ENCODE results near the gene MMP12.
A peak's percentile ranks its signal among the peaks of the same experiment; 100 is the strongest.
"Not testable (repeated sequence)": the region's sequence is repeated elsewhere in the genome, so short reads cannot be mapped to it uniquely, and the experiment has no call there.

Gene MMP12

DNA sequence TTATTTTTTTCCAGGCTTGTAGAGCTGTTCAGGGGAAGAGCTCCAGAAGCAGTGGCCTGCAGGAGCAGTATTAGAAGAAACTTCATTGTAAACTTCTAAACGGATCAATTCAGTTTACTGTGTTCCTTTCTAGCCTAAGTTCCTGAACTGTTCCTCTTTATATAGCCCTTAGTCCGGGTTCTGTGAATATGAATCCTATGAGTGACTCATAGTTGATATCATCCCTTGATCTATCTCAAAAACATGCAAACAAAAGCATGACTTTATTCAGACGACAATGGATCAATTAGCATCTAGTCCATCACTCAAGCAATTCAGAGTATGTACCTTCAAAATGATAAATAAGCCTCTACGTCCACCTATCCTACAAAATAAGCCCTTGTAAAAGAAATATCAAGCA lies at the start of gene MMP12:
Gene MMP12 (minus strand): TSS at position 131 of the 400 bp plus-strand sequence. CDS start 45 bp downstream, at position 86.
- no peak for DNase-seq

DNA sequence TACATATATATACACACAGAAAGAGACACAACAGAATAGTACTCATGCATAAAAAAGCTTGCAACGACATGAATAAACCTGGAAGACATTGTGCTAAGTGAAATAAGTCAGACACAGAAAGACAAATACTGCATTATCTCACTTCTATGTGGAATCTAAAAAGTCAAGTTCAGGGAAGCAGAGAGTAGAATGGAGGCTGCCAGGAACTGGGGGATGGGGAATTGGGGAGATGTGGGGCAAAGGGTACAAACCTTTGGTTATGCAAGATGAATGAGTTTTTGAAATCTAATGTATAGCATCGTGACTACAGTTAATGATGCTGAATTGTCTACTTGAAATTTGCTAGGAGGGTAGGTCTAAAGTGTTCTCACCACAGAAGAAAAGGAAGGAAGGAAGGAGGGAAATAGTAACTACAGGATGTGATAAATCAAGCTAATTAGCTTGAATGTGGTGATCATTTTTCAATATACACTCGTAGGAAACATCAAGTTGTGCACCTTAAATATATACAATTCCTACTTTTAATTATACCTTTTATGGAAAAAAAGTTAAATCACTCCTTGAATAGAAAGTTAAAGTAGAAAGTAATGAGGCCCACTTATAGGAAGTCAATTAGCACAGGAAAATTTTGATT lies 46.9 kb upstream of the MMP12 start:
- DNase-seq: no peak

GRCh38 chr11:102920118-102920684 lies 45.4 kb upstream of the MMP12 start:
- DNase-seq: peak in 1 of 2 donors; percentile 10

- no peak for DNase-seq
These were observed 40.2 kb upstream of the MMP12 start for GRCh38 chr11:102915044-102915375.

DNA sequence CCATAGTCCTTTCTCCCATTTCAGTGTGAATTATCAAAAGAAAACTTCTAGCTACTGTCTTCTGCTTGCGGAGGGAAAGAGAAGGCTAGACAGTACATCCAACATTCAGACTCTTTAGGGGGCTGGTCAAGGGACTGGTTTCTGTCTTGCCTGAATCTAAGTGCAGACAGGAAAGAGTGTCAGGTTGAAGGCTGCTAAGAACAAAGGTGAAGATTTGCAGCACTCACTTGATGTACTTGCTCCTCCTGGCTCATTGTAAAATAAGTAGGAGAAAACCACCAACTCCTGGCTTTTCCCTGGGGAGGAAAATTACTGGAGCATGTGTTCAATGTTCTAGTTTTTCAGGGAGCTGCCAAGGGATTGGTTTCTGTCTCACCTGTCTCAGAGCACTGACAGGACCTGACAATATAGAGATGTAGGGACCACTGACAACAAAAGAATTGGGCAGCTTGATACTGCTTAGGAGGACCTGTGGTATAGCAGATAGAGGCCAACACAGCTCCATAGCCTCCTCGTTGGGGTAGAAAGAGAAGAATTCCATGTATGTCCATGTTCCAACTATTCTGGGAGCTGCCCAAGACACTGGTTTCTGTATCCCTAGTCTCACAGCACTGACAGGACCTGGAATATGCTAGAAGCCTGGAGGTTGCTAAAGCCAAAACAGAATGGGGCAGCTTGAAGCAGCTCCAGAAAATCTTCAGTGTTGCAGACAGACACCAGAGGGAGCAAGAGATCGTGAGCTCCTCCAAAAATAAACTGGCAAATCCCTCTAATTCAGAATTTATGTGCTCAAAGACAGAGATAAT lies 39.7 kb upstream of the MMP12 start:
- no peak for DNase-seq

DNA sequence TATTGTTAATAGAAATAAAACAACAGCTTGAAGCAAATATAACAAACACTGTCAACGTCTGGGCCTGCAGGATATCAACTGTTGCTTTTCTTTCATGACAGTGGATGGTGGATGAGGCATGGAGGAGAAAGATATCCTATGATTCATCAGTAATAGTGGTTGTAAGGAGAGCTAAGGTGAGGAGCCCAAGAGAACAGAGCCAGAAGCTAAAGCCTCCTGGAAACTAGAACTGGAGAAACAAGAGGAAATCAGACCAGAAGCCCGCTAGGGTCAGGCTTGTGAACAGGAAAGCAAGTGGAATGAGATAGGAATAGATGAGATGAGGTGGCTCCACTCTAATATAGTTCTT lies 37.7 kb upstream of the MMP12 start:
- no peak for DNase-seq

GRCh38 chr11:102911758-102912481 lies 37.1 kb upstream of the MMP12 start:
- no peak for DNase-seq

- not testable (repeated sequence) for DNase-seq
These were observed 31.1 kb upstream of the MMP12 start for GRCh38 chr11:102905848-102906247.

GRCh38 chr11:102903895-102904294 lies 29.1 kb upstream of the MMP12 start:
- DNase-seq: not testable (repeated sequence)

DNA sequence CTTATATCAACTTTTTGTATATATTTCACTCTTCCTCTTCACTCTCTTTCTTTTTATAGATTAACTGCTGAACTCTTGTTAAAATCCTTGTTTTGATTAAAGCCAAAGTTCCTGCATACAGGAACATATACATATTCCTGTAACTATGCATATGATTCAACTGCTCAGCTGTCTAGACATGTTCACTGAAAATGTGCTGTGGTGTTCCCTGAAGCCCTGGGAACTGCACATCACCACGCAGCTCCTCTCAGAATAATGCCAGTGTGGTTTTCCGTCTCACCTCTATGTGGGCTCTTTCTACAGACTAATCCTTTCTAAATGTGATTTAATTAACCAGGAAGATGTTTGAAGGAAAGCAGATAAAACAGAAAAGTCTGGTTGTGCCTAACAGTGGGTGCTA lies 25.6 kb upstream of the MMP12 start:
- no peak for DNase-seq

- DNase-seq: no peak
These were observed 17.0 kb upstream of the MMP12 start for GRCh38 chr11:102891736-102892135.

- DNase-seq: no peak
These were observed 12.2 kb upstream of the MMP12 start for GRCh38 chr11:102886999-102887398.

GRCh38 chr11:102883141-102883540 lies 8.4 kb upstream of the MMP12 start:
- no peak for DNase-seq

DNA sequence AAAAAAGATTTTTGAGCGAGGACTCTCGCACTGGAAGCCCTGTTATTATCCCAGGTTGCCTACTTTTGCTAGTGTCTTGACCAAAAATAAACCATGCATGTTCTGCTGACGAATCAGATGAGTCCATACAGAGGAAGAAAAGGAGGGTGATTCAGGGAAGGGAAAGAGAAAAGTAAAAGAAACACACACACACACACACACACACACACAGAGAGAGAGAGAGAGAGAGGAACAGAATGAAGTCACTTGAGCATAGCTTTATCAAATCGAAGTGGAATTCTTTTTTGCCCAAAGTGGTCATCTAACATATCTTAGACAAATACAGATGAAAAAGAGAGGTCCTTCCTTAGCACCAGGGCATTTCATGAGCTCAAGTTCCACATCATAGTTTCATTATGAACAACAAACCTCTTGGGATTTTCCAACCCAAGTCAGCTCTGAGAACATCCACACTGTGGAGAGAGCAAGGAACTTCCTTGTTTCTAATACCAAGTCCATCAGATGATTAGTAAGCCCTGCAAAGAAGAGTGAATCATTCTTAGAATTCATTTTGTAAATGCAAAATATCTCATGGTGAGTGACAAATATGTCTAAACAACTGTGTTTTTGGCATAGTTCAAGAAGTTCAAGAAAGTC lies 7.7 kb upstream of the MMP12 start:
- no peak for DNase-seq

GRCh38 chr11:102879801-102880200 lies 5.0 kb upstream of the MMP12 start:
- no peak for DNase-seq

- DNase-seq: no peak
These were observed 3.8 kb upstream of the MMP12 start for GRCh38 chr11:102878595-102878994.

DNA sequence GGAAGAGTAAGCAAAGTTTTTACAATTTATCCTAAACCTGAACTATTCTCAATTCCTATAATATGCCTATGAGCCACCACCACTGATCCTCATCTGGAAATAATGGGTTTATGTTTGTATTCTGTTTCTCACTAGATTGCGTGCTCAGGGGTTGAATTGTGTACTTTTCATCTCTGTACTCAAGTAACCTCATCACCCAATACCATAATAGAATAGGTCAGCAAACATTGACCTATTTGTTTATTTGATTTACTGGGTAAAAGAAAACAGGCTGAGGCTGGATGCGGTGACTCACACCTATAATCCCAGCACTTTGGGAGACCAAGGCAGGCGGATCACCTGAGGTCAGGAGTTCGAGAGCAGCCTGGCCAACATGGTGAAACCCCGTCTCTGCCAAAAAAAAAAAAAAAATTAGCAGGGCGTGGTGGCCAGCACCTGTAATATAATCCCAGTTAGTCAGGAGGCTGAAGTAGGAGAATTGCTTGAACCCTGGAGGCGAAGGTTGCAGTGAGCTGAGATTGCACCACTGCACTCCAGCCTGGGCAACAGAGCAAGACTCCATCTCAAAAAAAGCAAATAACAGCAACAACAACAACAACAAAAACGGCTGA lies 5.3 kb downstream of the MMP12 start:
- DNase-seq: not testable (repeated sequence)

GRCh38 chr11:102868339-102868738 lies 6.4 kb downstream of the MMP12 start:
- no peak for DNase-seq

DNA sequence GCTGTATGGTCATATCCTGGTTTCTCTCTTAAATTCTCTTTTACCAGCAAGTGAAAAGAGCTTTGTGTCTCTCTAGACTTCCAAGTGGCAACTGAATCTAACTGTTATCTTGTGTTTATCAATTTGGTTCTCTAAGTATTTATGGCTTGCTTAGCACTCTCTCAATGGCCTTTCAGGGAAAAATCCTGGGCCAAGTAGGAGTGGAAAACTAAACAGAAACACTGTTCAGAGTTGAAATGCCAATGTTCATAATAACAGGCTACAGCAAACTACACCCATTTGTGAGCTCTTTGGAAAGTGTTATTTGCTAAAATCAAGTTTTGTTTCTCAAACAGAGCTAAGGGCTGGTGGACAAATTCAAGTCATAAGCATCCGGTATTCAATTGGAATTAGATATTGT lies 10.1 kb downstream of the MMP12 start:
- DNase-seq: no peak

DNA sequence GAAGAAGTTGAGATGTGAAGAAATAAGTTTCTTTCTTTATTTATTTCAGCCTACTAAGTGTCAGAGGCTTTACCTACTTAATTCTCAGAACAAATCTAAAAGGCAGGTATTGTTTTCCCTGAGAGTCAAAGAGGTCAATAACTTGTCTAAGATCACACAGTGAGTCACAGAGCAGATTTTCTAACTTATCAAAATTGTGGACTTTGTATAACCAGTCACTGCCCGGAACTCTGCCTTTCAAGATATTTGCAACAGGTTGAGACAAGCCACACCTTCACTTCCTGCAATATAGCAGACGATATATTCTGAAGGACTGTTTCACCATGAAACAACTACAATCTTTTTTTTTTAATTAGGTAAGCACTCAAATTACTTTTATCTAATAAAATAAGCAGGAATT lies 20.8 kb downstream of the MMP12 start:
- DNase-seq: no peak

- DNase-seq: no peak
These were observed 21.7 kb downstream of the MMP12 start for GRCh38 chr11:102853055-102853454.

DNA sequence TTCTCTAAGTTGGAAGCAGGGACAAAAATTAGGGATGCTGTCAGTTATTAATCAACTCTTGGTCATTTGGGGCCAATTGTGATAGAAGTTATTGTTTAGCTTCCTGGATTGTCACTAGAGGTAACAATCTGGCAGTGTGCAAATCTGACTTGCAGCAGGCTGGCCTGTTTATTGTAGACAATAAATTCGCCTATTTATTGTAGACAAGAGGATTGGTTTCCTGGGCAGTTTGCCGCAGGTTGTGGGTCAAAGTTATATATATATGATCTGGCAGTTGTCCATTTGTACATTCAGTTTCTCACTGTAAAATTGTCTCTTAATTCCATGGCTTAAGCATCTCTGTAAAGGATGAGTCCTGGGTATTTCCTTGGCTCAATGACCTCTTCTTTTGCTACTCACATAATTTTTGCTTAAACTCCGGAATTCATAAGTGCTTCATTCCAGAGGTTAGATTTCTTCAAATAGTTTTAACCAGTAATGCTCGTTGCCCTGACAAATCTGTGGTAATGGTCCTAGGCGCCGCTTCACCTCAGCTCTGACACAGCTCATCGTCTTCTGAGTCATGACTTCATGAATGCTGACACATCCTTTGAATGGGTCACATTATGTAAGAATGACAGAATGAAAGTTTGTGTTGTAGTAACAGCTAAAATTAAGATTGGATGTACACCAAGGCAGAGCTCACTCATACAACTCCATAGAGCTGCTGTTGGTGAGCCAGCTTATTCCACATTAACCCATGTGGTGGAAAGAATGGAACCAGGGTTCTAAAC lies 23.6 kb downstream of the MMP12 start:
- DNase-seq: no peak

Measured in CD4-positive, alpha-beta T cell treated with Interferon alpha-2 for 1 hour (primary cell).